ENCODE measurements around the gene CDRT4.

DNA sequence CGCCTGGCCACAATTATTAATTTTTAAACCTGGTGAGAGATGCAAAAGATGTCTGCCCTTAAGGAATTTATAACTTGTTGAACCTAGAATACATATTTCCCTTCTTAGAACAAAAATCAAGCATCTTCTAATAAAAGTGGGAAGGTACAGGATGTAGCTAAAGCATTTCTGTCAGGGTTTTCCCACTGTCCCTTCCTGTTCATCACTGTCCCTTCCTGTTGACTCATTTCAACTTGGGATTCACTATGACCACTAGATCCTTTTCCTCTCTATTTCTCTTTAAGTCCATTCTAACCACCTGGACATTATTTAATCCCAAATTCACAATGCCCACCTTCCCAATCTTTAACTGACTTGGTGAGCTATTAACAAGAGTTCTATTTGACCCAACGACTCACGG, 33.9 kb upstream of the CDRT4 start:
- TF ChIP-seq, protein P1, sequence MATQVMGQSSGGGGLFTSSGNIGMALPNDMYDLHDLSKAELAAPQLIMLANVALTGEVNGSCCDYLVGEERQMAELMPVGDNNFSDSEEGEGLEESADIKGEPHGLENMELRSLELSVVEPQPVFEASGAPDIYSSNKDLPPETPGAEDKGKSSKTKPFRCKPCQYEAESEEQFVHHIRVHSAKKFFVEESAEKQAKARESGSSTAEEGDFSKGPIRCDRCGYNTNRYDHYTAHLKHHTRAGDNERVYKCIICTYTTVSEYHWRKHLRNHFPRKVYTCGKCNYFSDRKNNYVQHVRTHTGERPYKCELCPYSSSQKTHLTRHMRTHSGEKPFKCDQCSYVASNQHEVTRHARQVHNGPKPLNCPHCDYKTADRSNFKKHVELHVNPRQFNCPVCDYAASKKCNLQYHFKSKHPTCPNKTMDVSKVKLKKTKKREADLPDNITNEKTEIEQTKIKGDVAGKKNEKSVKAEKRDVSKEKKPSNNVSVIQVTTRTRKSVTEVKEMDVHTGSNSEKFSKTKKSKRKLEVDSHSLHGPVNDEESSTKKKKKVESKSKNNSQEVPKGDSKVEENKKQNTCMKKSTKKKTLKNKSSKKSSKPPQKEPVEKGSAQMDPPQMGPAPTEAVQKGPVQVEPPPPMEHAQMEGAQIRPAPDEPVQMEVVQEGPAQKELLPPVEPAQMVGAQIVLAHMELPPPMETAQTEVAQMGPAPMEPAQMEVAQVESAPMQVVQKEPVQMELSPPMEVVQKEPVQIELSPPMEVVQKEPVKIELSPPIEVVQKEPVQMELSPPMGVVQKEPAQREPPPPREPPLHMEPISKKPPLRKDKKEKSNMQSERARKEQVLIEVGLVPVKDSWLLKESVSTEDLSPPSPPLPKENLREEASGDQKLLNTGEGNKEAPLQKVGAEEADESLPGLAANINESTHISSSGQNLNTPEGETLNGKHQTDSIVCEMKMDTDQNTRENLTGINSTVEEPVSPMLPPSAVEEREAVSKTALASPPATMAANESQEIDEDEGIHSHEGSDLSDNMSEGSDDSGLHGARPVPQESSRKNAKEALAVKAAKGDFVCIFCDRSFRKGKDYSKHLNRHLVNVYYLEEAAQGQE (IDR thresholded peaks at IDR 0.05; ENCODE audit: low read depth, low read length): no peak
- TF ChIP-seq POLR2AphosphoS5 (IDR thresholded peaks at IDR 0.05; ENCODE audit: low read depth, low read length): no peak
- no peak for TF ChIP-seq CHD2 (IDR thresholded peaks at IDR 0.05; ENCODE audit: low read length, partially characterized antibody)
- TF ChIP-seq, protein P2, sequence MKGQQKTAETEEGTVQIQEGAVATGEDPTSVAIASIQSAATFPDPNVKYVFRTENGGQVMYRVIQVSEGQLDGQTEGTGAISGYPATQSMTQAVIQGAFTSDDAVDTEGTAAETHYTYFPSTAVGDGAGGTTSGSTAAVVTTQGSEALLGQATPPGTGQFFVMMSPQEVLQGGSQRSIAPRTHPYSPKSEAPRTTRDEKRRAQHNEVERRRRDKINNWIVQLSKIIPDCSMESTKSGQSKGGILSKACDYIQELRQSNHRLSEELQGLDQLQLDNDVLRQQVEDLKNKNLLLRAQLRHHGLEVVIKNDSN (IDR thresholded peaks at IDR 0.05; ENCODE audit: borderline replicate concordance, low read depth): no peak
- no peak for TF ChIP-seq EP300 (IDR thresholded peaks at IDR 0.05; ENCODE audit: borderline replicate concordance in 1 of 2, low read depth in 1 of 2, low read length in 1 of 2)
- no peak for TF ChIP-seq NFIC (IDR thresholded peaks at IDR 0.05; ENCODE audit: borderline replicate concordance)
- no peak for TF ChIP-seq MXI1 (IDR thresholded peaks at IDR 0.05; ENCODE audit: low read depth, low read length)
- TF ChIP-seq, protein P3, sequence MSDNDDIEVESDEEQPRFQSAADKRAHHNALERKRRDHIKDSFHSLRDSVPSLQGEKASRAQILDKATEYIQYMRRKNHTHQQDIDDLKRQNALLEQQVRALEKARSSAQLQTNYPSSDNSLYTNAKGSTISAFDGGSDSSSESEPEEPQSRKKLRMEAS (IDR thresholded peaks at IDR 0.05; ENCODE audit: low read depth): no peak
- TF ChIP-seq, protein P4, sequence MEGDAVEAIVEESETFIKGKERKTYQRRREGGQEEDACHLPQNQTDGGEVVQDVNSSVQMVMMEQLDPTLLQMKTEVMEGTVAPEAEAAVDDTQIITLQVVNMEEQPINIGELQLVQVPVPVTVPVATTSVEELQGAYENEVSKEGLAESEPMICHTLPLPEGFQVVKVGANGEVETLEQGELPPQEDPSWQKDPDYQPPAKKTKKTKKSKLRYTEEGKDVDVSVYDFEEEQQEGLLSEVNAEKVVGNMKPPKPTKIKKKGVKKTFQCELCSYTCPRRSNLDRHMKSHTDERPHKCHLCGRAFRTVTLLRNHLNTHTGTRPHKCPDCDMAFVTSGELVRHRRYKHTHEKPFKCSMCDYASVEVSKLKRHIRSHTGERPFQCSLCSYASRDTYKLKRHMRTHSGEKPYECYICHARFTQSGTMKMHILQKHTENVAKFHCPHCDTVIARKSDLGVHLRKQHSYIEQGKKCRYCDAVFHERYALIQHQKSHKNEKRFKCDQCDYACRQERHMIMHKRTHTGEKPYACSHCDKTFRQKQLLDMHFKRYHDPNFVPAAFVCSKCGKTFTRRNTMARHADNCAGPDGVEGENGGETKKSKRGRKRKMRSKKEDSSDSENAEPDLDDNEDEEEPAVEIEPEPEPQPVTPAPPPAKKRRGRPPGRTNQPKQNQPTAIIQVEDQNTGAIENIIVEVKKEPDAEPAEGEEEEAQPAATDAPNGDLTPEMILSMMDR (IDR thresholded peaks at IDR 0.05): no peak
- no peak for TF ChIP-seq FOXJ3 (CRISPR knock-in tag; IDR thresholded peaks at IDR 0.05)
- TF ChIP-seq JUND (IDR thresholded peaks at IDR 0.05): no peak
- TF ChIP-seq GATA2 (CRISPR knock-in tag; IDR thresholded peaks at IDR 0.05): no peak

Data from SK-N-SH (cell line).